Measurements from ENCODE around the gene CEACAM5.

CEACAM5 gene

DNA sequence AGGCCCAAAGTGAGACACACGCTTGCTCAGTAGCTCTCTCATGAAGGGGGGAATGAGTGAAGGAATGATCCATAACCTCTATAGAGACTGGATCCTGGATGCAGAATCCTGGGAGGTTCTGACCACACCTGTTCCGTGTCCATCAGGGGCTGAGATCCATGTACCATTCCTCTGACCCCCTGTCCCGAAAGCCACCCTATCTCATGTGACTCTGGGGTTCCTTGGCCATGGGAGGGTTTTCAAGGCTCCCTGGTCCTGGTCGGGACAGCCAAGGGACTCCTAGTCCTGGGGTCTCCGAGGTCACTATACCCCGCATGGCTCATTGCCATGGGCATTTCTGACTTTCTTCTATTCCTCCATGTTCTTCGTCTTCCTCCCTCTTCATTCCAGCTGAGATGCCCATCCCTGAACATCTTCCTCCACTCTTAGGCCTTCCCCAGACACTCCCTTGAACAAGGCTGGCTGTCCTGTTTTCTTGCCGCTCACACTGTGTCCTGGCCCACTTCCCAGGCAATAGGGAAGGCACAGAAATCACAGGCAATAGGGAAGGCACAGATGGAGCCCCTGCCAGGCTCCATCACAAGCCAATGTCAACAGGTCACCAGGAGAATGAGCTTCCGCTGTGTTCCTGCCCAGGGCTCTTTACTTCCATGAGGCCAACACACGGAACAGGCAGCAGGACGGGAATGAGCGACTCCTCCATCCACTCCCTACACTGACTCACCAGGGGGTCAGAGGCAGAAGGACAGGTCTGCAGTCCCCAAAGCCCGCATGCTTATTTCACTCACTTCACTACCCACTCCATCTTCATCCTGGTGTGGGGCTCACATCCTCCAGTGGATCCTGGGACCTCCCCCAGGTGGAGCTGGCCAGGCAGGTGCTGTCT lies 3.2 kb downstream of the CEACAM5 start:
- DNase-seq (ENCODE audit: extremely low spot score) = no peak
- ChIA-PET POLR2A (no interaction called here), CTCF (interaction anchor here (1.2 kb wide), 1 partner anchor 42 kb away, joined by 4 read pairs; no protein-coding TSS in a partner anchor)
- TF ChIP-seq ARNT (IDR thresholded peaks at IDR 0.05) (no peak), NFRKB (IDR thresholded peaks at IDR 0.05) (no peak), SUZ12 (IDR thresholded peaks at IDR 0.05) (no peak), FOXM1 (IDR thresholded peaks at IDR 0.05; ENCODE audit: borderline replicate concordance) (no peak), FOXK2 (IDR thresholded peaks at IDR 0.05) (no peak), HDGF (IDR thresholded peaks at IDR 0.05; ENCODE audit: borderline replicate concordance) (no peak)
- TF ChIP-seq, protein P1, sequence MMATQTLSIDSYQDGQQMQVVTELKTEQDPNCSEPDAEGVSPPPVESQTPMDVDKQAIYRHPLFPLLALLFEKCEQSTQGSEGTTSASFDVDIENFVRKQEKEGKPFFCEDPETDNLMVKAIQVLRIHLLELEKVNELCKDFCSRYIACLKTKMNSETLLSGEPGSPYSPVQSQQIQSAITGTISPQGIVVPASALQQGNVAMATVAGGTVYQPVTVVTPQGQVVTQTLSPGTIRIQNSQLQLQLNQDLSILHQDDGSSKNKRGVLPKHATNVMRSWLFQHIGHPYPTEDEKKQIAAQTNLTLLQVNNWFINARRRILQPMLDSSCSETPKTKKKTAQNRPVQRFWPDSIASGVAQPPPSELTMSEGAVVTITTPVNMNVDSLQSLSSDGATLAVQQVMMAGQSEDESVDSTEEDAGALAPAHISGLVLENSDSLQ (IDR thresholded peaks at IDR 0.05) = no peak

DNA sequence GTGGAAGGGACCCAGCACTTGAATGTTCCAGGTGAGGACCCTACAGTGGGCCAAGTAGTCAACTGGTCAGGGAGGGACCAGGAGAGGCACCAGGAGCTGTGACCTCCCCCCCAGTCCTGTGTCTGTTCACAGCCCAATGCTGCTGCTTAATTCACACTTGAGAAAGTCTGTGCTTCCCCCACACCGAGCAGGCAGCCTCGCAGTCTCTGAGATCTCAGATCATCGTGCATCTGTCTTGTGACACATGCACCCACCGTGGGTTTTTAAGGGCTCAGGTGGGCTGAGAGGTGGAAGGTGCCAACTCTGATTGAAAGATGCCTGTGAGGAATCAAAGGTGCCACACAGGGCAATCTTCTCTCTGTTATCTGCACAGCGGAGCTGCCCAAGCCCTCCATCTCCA lies 6.2 kb downstream of the CEACAM5 start:
- CTCF ChIA-PET = no interaction called here
- no peak for DNase-seq (ENCODE audit: extremely low spot score)
- TF ChIP-seq LEF1 (IDR thresholded peaks at IDR 0.05; ENCODE audit: borderline replicate concordance) = no peak
- TF ChIP-seq HDGF (IDR thresholded peaks at IDR 0.05; ENCODE audit: borderline replicate concordance) = no peak
- no peak for TF ChIP-seq NFRKB (IDR thresholded peaks at IDR 0.05)
- TF ChIP-seq L3MBTL2 (conservative IDR thresholded peaks at IDR 0.05) = no peak
- no peak for TF ChIP-seq TARDBP (IDR thresholded peaks at IDR 0.05)
- no peak for TF ChIP-seq FOXM1 (IDR thresholded peaks at IDR 0.05; ENCODE audit: borderline replicate concordance)
- TF ChIP-seq SUZ12 (IDR thresholded peaks at IDR 0.05) = no peak
- TF ChIP-seq CTBP1 (IDR thresholded peaks at IDR 0.05; ENCODE audit: borderline replicate concordance) = no peak
- no peak for TF ChIP-seq ZNF384 (IDR thresholded peaks at IDR 0.05)
- no peak for TF ChIP-seq ARNT (IDR thresholded peaks at IDR 0.05)
- no peak for TF ChIP-seq BHLHE40 (IDR thresholded peaks at IDR 0.05; ENCODE audit: borderline replicate concordance)
- TF ChIP-seq FOXA1 (IDR thresholded peaks at IDR 0.05) = no peak
- TF ChIP-seq SP1 (IDR thresholded peaks at IDR 0.05) = no peak
- POLR2A ChIA-PET = no interaction called here

DNA sequence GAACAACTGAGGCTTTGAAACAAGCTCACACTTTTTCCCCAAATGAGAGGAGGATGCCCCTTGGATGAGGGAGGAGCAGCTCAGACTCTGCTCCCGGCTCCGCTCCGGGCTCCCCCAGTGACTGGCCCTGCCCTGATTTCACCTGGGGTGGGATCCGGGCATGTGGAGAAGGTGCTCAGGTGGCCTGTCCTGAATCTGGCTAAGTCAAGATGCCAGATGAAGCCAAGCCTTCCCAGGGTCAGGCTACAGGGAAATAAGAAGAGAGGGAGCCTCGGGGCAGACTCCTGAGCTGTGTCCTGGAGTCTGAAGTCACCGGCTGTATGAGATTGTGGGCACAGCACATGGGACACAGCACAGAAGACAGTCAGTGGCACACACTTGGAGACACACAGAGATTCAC lies 10.3 kb downstream of the CEACAM5 start:
- ChIA-PET CTCF (no interaction called here), POLR2A (no interaction called here)
- TF ChIP-seq CTBP1 (IDR thresholded peaks at IDR 0.05; ENCODE audit: borderline replicate concordance) = no peak
- TF ChIP-seq FOXA1 (IDR thresholded peaks at IDR 0.05) = no peak
- no peak for DNase-seq (ENCODE audit: extremely low spot score)

DNA sequence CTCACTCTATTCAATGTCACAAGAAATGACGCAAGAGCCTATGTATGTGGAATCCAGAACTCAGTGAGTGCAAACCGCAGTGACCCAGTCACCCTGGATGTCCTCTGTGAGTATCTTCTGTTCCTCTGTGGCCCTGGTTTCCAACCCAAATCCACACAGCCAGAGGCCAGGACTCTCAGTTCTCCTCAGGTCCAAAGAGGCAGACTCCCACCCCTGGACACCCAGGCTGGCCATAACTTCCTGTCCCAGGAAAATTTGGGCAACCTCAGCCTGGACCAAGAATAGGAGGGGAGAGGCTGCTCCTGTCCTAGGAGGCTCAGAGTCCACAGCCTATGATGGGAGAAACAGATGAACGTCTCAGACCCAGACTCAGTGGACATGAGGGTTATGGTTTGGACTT lies 11.7 kb downstream of the CEACAM5 start:
- POLR2A ChIA-PET = no interaction called here
- no peak for TF ChIP-seq NFRKB (IDR thresholded peaks at IDR 0.05)
- TF ChIP-seq ARNT (IDR thresholded peaks at IDR 0.05) = no peak
- TF ChIP-seq BHLHE40 (IDR thresholded peaks at IDR 0.05; ENCODE audit: borderline replicate concordance) = no peak
- TF ChIP-seq HDGF (IDR thresholded peaks at IDR 0.05; ENCODE audit: borderline replicate concordance) = no peak
- TF ChIP-seq FOXA1 (IDR thresholded peaks at IDR 0.05) = no peak
- no peak for TF ChIP-seq LEF1 (IDR thresholded peaks at IDR 0.05; ENCODE audit: borderline replicate concordance)
- no peak for TF ChIP-seq FOXM1 (IDR thresholded peaks at IDR 0.05; ENCODE audit: borderline replicate concordance)
- TF ChIP-seq L3MBTL2 (conservative IDR thresholded peaks at IDR 0.05) = no peak
- no peak for TF ChIP-seq TARDBP (IDR thresholded peaks at IDR 0.05)
- TF ChIP-seq ZNF384 (IDR thresholded peaks at IDR 0.05) = no peak
- TF ChIP-seq SUZ12 (IDR thresholded peaks at IDR 0.05) = no peak
- TF ChIP-seq, protein P1 (IDR thresholded peaks at IDR 0.05) = no peak
- no peak for TF ChIP-seq CTBP1 (IDR thresholded peaks at IDR 0.05; ENCODE audit: borderline replicate concordance)
- no peak for TF ChIP-seq SP1 (IDR thresholded peaks at IDR 0.05)
- TF ChIP-seq FOXK2 (IDR thresholded peaks at IDR 0.05) = no peak
- CTCF ChIA-PET = interaction anchor here (1.2 kb wide), 1 partner anchor 33 kb away, joined by 3 read pairs; no protein-coding TSS in a partner anchor
- no peak for DNase-seq (ENCODE audit: extremely low spot score)

DNA sequence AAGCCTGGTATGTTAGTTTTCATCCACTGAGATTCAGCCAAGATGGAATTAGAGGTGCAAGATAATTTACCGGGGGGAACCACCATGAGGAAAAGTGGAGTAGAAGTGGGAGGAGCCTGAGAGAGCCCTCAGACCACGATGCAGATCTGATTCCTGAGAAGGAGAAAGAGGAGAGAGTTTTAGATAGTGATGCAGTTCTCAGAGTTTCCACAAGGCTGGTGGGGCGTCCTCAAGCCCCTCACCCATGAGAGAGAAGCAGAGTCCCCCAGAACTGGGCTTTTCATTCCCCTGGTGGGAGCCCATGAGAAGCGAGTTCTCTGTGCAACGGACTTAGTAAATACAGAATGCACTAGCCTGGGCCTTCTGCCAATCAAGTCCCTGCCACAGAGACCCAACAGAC lies 18.1 kb downstream of the CEACAM5 start:
- CTCF ChIA-PET = interaction anchor here (1.2 kb wide), 1 partner anchor 20 kb away, joined by 4 read pairs; no protein-coding TSS in a partner anchor
- TF ChIP-seq FOXA1 (IDR thresholded peaks at IDR 0.05) = no peak
- POLR2A ChIA-PET = no interaction called here
- no peak for DNase-seq (ENCODE audit: extremely low spot score)

DNA sequence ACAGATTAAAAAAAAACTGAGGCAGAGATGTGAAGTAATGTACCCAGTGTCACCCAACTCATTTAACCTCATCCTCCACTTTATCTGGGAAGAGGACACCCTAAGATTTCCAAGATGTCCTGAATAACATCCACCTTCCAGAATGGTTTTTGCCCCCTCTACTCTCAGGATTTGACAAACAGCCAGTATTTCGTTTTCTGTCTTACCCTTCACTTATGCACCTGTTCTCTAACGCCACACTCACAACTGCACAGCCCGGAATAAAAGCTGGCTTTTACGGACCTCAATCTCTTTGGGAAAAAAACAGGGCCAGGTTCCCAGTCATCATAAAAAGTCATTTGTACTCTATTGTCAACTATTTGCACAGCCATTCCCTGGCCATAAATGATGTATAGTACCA lies 25.7 kb downstream of the CEACAM5 start:
- POLR2A ChIA-PET = interaction anchor here (0.6 kb wide), 1 partner anchor 951 kb away, joined by 3 read pairs; no protein-coding TSS in a partner anchor
- no peak for DNase-seq (ENCODE audit: extremely low spot score)
- CTCF ChIA-PET = no interaction called here

More for the DNA sequence above, 25.7 kb downstream of the CEACAM5 start:
- no peak for TF ChIP-seq ARNT (IDR thresholded peaks at IDR 0.05)
- TF ChIP-seq, protein P1 (IDR thresholded peaks at IDR 0.05) = no peak
- TF ChIP-seq FOXM1 (IDR thresholded peaks at IDR 0.05; ENCODE audit: borderline replicate concordance) = no peak
- no peak for TF ChIP-seq TARDBP (IDR thresholded peaks at IDR 0.05)
- no peak for TF ChIP-seq FOXA1 (IDR thresholded peaks at IDR 0.05)
- TF ChIP-seq FOXK2 (IDR thresholded peaks at IDR 0.05) = no peak
- TF ChIP-seq NFRKB (IDR thresholded peaks at IDR 0.05) = no peak
- TF ChIP-seq ZNF384 (IDR thresholded peaks at IDR 0.05) = no peak
- no peak for TF ChIP-seq HDGF (IDR thresholded peaks at IDR 0.05; ENCODE audit: borderline replicate concordance)
- no peak for TF ChIP-seq LEF1 (IDR thresholded peaks at IDR 0.05; ENCODE audit: borderline replicate concordance)

Data from HEK293T (cell line).